BE2C (cell line): ENCODE measurements around the gene SEMA3C.

Experiments used
- DNase-seq: peaks from one replicate; pipeline ENCODE4 v3.0.0-alpha.2; 2020
- H3K27me3 ChIP-seq: fragments of 250-450 bp; sonication (Bioruptor Pico); 2 replicates; pipeline ENCODE4 v1.5.1; 2020; ENCODE audit warnings: mild to moderate bottlenecking
- H3K36me3 ChIP-seq: fragments of 250-450 bp; sonication (Bioruptor Pico); 2 replicates; pipeline ENCODE4 v1.5.1; 2020; ENCODE audit warnings: mild to moderate bottlenecking
- H3K4me1 ChIP-seq: fragments of 250-450 bp; sonication (Bioruptor Pico); 2 replicates; pipeline ENCODE4 v1.5.1; 2020
- H3K4me3 ChIP-seq: 2 replicates; pipeline ENCODE4 v1.5.1; 2011; ENCODE audit warnings: low read depth, low read length
- H3K9me3 ChIP-seq: fragments of 250-450 bp; sonication (Bioruptor Pico); 2 replicates; pipeline ENCODE4 v1.5.1; 2020
- CTCF ChIP-seq: IDR thresholded peaks from 2 replicates; pipeline ENCODE4 v1.5.1; 2012; ENCODE audit warnings: mild to moderate bottlenecking, low read depth, low read length

The SEMA3C gene

GRCh38 chr7:80841423-80841955, 77.4 kb downstream of the SEMA3C start:
- Histone ChIP-seq H3K4me3 (no peak overlapping the region), H3K9me3 (no peaks in the 10 kb centered on the region), H3K27me3 (no peaks in the 10 kb centered on the region), H3K36me3 (no peaks in the 10 kb centered on the region), H3K4me1 (peaks cover 7% of the 10 kb centered on the region; the same call in 1 of the 2 replicates)
- TF ChIP-seq CTCF = no peak
- no peak for DNase-seq

- H3K4me3 ChIP-seq = no peak overlapping the region
- H3K9me3 ChIP-seq = no peaks in the 10 kb centered on the region
- peaks cover 7% of the 10 kb centered on the region; the same call in 1 of the 2 replicates for H3K4me1 ChIP-seq
- no peaks in the 10 kb centered on the region for H3K27me3 ChIP-seq
- no peak for DNase-seq
- no peaks in the 10 kb centered on the region for H3K36me3 ChIP-seq
- no peak for TF ChIP-seq CTCF
These were observed 78.2 kb downstream of the SEMA3C start for GRCh38 chr7:80840681-80841080.

GRCh38 chr7:80839855-80840254, 79.0 kb downstream of the SEMA3C start:
- Histone ChIP-seq H3K4me1 (peaks cover 7% of the 10 kb centered on the region; the same call in 1 of the 2 replicates), H3K9me3 (no peaks in the 10 kb centered on the region), H3K36me3 (no peaks in the 10 kb centered on the region), H3K27me3 (no peaks in the 10 kb centered on the region), H3K4me3 (no peak overlapping the region)
- TF ChIP-seq CTCF = no peak
- DNase-seq = no peak

GRCh38 chr7:80838643-80839042, 80.2 kb downstream of the SEMA3C start:
- Histone ChIP-seq H3K9me3 (no peaks in the 10 kb centered on the region), H3K4me1 (peaks cover 11% of the 10 kb centered on the region; the same call in 1 of the 2 replicates)

GRCh38 chr7:80837345-80837744, 81.5 kb downstream of the SEMA3C start:
- Histone ChIP-seq H3K4me1 (peaks cover 11% of the 10 kb centered on the region; the same call in 1 of the 2 replicates), H3K4me3 (no peak overlapping the region), H3K27me3 (no peaks in the 10 kb centered on the region), H3K36me3 (no peaks in the 10 kb centered on the region), H3K9me3 (no peaks in the 10 kb centered on the region)
- TF ChIP-seq CTCF = no peak
- DNase-seq = no peak

More at GRCh38 chr7:80838643-80839042, 80.2 kb downstream of the SEMA3C start:
- Histone ChIP-seq H3K27me3 (no peaks in the 10 kb centered on the region), H3K36me3 (no peaks in the 10 kb centered on the region), H3K4me3 (no peak overlapping the region)
- DNase-seq = no peak
- no peak for TF ChIP-seq CTCF

- H3K36me3 ChIP-seq = no peaks in the 10 kb centered on the region
- peaks cover 11% of the 10 kb centered on the region; the same call in 1 of the 2 replicates for H3K4me1 ChIP-seq
- DNase-seq = no peak
- H3K27me3 ChIP-seq = no peaks in the 10 kb centered on the region
- no peak overlapping the region for H3K4me3 ChIP-seq
- no peaks in the 10 kb centered on the region for H3K9me3 ChIP-seq
- TF ChIP-seq CTCF = no peak
These were observed 83.6 kb downstream of the SEMA3C start for GRCh38 chr7:80835251-80835650.
